Spleen (tissue), 11 donors: ENCODE measurements around the gene BEND3. TPM values are rescaled to one million over a fixed set of nuclear protein-coding genes. Genes with fewer than 3 reads are reported as not detected.
"Not testable (repeated sequence)": the region's sequence is repeated elsewhere in the genome, so short reads cannot be mapped to it uniquely, and the experiment has no call there.

Source experiments
- DNase-seq: peaks from one replicate; pipeline ENCODE4 v3.0.0-alpha.2; 2020
- H3K27ac ChIP-seq, 8 donors: fragments of 200-600 bp; sonication (generic) in 7 of 8; 1 replicate in 4 of 8; 2 replicates in 4 of 8; pipeline versions ENCODE4 v1.5.0 to v1.8.0; 2016 to 2021; ENCODE audit warnings: inconsistent platforms in 4 of 8, mild to moderate bottlenecking in 4 of 8, moderate library complexity in 1 of 8
- H3K27me3 ChIP-seq, 7 donors: fragments of 200-600 bp; sonication (generic) in 6 of 7; replicated peaks in 1 of 7; 1 replicate in 4 of 7; 2 replicates in 3 of 7; pipeline versions ENCODE4 v1.5.0 to v1.8.0; 2016 to 2021; ENCODE audit warnings: inconsistent platforms in 3 of 7, mild to moderate bottlenecking in 1 of 7
- H3K36me3 ChIP-seq, 6 donors: fragments of 200-600 bp; sonication (generic) in 5 of 6; 1 replicate in 4 of 6; 2 replicates in 2 of 6; pipeline versions ENCODE4 v1.5.0 to v1.8.0; 2016 to 2021; ENCODE audit warnings: inconsistent platforms in 2 of 6
- H3K4me1 ChIP-seq, 6 donors: fragments of 200-600 bp; sonication (generic) in 5 of 6; 1 replicate in 3 of 6; 2 replicates in 3 of 6; pipeline versions ENCODE4 v1.5.0 to v1.8.0; 2016 to 2021; ENCODE audit warnings: inconsistent platforms in 3 of 6
- H3K4me3 ChIP-seq, 8 donors: fragments of 200-600 bp; sonication (generic) in 7 of 8; 1 replicate in 4 of 8; 2 replicates in 4 of 8; pipeline versions ENCODE4 v1.5.0 to v1.8.0; 2016 to 2021; ENCODE audit warnings: inconsistent platforms in 4 of 8, mild to moderate bottlenecking in 4 of 8, moderate library complexity in 2 of 8
- H3K9me3 ChIP-seq, 8 donors: fragments of 200-600 bp; sonication (generic) in 7 of 8; 1 replicate in 4 of 8; 2 replicates in 4 of 8; pipeline versions ENCODE4 v1.5.0 to v1.8.0; 2016 to 2021; ENCODE audit warnings: inconsistent platforms in 4 of 8
- POLR2A ChIP-seq, 3 donors: fragments of 450-650 bp; IDR thresholded peaks; one replicate each; pipeline ENCODE4 v1.5.1; 2017; ENCODE audit warnings: antibody characterized with exemption in 3 of 3, mild to moderate bottlenecking in 1 of 3
- POLR2AphosphoS5 ChIP-seq, 3 donors: sonication (generic); formaldehyde crosslinking; IDR thresholded peaks; one replicate each; pipeline ENCODE4 v1.5.1; 2017; ENCODE audit warnings: antibody characterized with exemption in 3 of 3
- WGBS, 5 donors: extraction: QIAGEN DNeasy Blood & Tissue Kit in 3 of 5; methylation state at CpG; one replicate each; pipeline versions ENCODE4 v1.1.5 to v1.1.7; 2013 to 2018; 5-methylcytosine and 5-hydroxymethylcytosine counted together
- intact Hi-C: fragments of 100-400 bp; cut with DNase I; formaldehyde crosslinking; loops from one replicate; pipeline ENCODE4 v1.15.0; 2023; ENCODE audit warnings: low total_unique reads
- polyA plus RNA-seq, 3 donors: library from polyadenylated mRNA; stranded (reverse); fragments of 200-250 nt; gene quantifications; one replicate each; pipeline ENCODE4 v1.2.1, GENCODE V29; 2013
- total RNA-seq, 7 donors: library from RNA; depleted of rRNA in 3 of 7; stranded (reverse); fragments of >200 nt in 3 of 7; fragmentation: NEBNext Ultra II Directional in 4 of 7; extraction: Animal tissue kit (Norgen Biotek cat#: 25700) in 4 of 7; gene quantifications; one replicate each; pipeline versions ENCODE4 v1.1.0 to v1.2.1, GENCODE V29; 2016 to 2021
- TF ChIP-seq, protein P1 (sequence below), 11 experiments: fragments of 200-600 bp in 7 of 11; fragments of 450-650 bp in 4 of 11; sonication (generic) in 4 of 11; IDR thresholded peaks in 8 of 11; conservative IDR thresholded peaks in 3 of 11; 1 replicate in 7 of 11; 2 replicates in 4 of 11; pipeline versions ENCODE4 v1.4.0 to v1.8.0; 2016 to 2021; ENCODE audit warnings: antibody characterized with exemption in 11 of 11, inconsistent platforms in 4 of 11, mild to moderate bottlenecking in 1 of 11
- donor health status: healthy with polysubstance abuse.
- donor health status: DM: no; HTN: no; CAD: no; lungs with moderate emphysema.
- donor health status: DM: no; HTN: no; CAD: no.
- donor health status: Bipolar disorder and iron deficiency.
- donor health status: healthy.
- donor health status: DM: no; HTN: no; CAD: no.
- donor health status: DM: yes; HTN: yes; CAD: no.

Gene BEND3
- total and polyA plus RNA-seq, 10 donors, result 0.37 to 2.6 (median 2.1) TPM

DNA sequence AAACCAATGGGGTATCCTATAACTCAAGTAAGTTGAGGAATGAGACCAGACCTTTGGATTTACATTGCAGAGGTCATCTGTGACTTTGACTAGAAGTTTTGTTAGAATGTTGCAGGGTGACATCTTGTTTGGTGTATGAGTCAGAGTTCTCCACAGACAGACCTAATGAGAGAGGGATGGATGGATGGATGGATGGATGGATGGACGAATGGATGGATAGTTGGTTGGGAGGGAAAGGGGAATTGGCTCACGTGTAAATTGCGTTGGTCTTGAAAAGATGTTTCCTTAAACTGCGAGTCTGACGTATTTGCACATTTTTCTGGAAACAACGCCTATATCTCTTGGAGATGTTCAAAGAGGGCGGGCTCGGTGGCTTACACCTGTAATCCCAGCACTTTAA, 88.3 kb downstream of the BEND3 start:
- peaks cover 0 to 10% (median 0%) of the 10 kb centered on the region in 6 donors for H3K36me3 ChIP-seq
- 88 to 97% (median 94%) methylated on average over 8 of the region's 8 CpGs for WGBS, 5 donors
- H3K27ac ChIP-seq, result no peak overlapping the region
- no peaks in the 10 kb centered on the region for H3K9me3 ChIP-seq
- no peak overlapping the region for H3K4me3 ChIP-seq
- intact Hi-C loops, result loop anchor here (5.0 kb wide), 1 partner anchor 90 kb away; the partner anchor contains the start of gene BEND3
- no peak for TF ChIP-seq POLR2A (IDR thresholded peaks at IDR 0.05)
- TF ChIP-seq, protein P1, sequence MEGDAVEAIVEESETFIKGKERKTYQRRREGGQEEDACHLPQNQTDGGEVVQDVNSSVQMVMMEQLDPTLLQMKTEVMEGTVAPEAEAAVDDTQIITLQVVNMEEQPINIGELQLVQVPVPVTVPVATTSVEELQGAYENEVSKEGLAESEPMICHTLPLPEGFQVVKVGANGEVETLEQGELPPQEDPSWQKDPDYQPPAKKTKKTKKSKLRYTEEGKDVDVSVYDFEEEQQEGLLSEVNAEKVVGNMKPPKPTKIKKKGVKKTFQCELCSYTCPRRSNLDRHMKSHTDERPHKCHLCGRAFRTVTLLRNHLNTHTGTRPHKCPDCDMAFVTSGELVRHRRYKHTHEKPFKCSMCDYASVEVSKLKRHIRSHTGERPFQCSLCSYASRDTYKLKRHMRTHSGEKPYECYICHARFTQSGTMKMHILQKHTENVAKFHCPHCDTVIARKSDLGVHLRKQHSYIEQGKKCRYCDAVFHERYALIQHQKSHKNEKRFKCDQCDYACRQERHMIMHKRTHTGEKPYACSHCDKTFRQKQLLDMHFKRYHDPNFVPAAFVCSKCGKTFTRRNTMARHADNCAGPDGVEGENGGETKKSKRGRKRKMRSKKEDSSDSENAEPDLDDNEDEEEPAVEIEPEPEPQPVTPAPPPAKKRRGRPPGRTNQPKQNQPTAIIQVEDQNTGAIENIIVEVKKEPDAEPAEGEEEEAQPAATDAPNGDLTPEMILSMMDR (IDR thresholded peaks at IDR 0.05 in 8 of 11, conservative IDR thresholded peaks at IDR 0.05 in 3 of 11), result no peak
- no peak for DNase-seq
- H3K27me3 ChIP-seq, result no peaks in the 10 kb centered on the region
- H3K4me1 ChIP-seq, result peaks cover 4 to 39% (median 27%) of the 10 kb centered on the region in 6 donors

DNA sequence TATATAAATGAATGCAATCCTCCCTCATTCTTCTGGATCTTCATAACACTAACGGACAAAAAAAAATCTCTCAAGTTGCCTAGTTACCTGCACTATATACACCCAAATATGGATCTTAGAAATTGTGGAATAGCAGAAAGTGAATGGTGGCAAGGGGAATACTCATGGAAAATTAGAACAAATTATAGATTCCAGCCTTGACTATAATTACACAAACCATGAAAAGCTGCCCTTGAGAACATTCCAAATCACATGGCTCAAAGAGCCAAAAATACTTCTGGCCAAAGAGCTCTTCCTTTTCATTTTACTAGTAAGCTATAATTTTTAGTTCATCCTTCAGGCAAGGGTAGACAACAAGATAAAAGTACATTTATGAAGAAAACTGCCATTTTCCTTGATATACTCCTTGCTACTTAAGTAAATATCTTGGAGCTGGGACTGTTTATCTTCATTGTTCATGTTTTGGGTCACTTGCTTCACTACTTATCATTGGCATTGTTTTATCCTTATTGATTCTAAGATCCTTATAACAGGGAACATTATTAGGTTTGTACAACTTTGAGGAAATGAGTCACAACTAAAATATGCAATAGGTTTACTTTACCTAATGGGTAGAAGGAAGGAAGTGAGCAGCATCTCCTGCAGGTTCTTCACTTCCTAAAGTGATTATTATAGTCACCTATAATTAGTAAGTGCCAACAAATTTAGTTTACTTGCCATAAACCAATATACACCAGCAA, 93.7 kb downstream of the BEND3 start:
- DNase-seq, result no peak
- peak overlapping the region in 6 of 8 donors; percentile 31 to 55 (median 42) for H3K27ac ChIP-seq
- H3K27me3 ChIP-seq, result no peaks in the 10 kb centered on the region
- 61 to 89% (median 83%) methylated on average over 1 of the region's 1 CpG for WGBS, 5 donors
- intact Hi-C loops, result no loop called here
- H3K4me3 ChIP-seq, result no peak overlapping the region
- H3K4me1 ChIP-seq, result peaks cover 0 to 15% (median 9%) of the 10 kb centered on the region in 6 donors
- no peaks in the 10 kb centered on the region for H3K36me3 ChIP-seq
- no peaks in the 10 kb centered on the region for H3K9me3 ChIP-seq
- no peak for TF ChIP-seq POLR2A (IDR thresholded peaks at IDR 0.05)
- TF ChIP-seq, protein P1 (IDR thresholded peaks at IDR 0.05 in 8 of 11, conservative IDR thresholded peaks at IDR 0.05 in 3 of 11), result no peak
- TF ChIP-seq POLR2AphosphoS5 (IDR thresholded peaks at IDR 0.05), result no peak

DNA sequence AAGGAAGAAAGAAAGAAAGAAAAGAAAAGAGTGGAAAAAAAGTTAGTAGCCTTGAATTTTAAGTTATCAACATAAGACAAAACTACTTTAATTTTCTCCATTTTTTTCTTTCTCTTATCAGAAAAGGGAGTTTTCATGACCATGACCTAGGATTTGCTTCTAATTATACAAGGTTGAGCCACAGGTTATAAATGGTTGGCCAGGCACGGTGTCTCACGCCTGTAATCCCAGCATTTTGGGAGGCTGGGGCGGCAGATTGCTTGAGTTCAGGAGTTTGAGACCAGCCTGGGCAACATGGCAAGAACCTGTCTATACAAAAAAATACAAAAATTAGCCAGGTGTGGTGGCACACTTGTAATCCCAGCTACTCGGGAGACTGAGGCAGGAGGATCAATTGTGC, 95.1 kb downstream of the BEND3 start:
- DNase-seq, result no peak
- no peak overlapping the region for H3K4me3 ChIP-seq
- peaks cover 0 to 15% (median 9%) of the 10 kb centered on the region in 6 donors for H3K4me1 ChIP-seq
- 66 to 87% (median 79%) methylated on average over 4 of the region's 4 CpGs for WGBS, 5 donors
- peak overlapping the region in 3 of 8 donors; percentile 1 to 55 (median 27) for H3K27ac ChIP-seq
- intact Hi-C loops, result no loop called here
- H3K36me3 ChIP-seq, result no peaks in the 10 kb centered on the region
- no peaks in the 10 kb centered on the region for H3K27me3 ChIP-seq
- TF ChIP-seq, protein P1 (IDR thresholded peaks at IDR 0.05 in 8 of 11, conservative IDR thresholded peaks at IDR 0.05 in 3 of 11), result no peak
- no peak for TF ChIP-seq POLR2AphosphoS5 (IDR thresholded peaks at IDR 0.05)
- no peak for TF ChIP-seq POLR2A (IDR thresholded peaks at IDR 0.05)
- H3K9me3 ChIP-seq, result no peaks in the 10 kb centered on the region

DNA sequence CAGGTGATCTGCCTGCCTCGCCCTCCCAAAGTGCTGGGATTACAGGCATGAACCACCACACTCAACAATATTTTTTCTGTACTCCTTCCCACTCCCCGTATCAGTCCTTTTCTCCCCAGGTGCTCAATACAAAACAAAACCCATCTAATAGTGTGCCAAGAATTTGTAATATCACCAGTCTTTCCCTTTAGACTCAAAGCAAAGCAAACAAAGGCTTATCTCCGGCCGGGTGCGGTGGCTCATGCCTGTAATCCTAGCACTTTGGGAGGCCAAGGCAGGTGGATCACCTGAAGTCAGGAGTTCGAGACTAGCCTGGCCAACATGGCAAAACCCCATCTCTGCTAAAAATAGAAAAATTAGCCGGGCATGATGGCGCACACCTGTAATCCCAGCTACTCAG, 95.7 kb downstream of the BEND3 start:
- H3K36me3 ChIP-seq, H3K9me3 ChIP-seq, H3K27ac ChIP-seq, H3K4me3 ChIP-seq, DNase-seq, H3K27me3 ChIP-seq, intact Hi-C loops: not testable (repeated sequence)
- H3K4me1 ChIP-seq, result peaks cover 0 to 15% (median 9%) of the 10 kb centered on the region in 6 donors
- 81 to 86% (median 82%) methylated on average over 8 of the region's 8 CpGs for WGBS, 5 donors
